ENCODE data around the gene CERS4.
"Not testable (repeated sequence)": the region's sequence is repeated elsewhere in the genome, so short reads cannot be mapped to it uniquely, and the experiment has no call there.

The CERS4 gene

DNA sequence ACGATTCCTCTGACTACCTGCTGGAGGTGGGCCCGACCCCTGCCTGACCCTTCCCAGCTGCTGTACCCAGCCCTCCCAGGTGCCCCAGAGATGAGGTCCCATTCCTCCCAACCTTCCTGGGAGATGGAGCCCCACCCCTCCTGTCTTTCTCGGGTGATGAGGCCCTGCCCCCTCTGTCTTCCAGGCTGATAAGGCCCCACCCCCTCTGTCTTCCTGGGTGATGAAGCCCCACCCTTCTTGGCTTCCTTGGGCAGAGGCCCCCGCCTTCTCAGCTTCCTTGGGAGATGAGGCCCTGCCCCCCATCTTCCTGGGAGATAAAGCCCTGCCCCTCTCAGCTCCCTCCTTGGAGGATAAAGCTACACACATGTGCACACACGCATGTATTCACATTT is 47.9 kb downstream of the CERS4 start:
- peak; percentile 24 to 36 for DNase-seq
- no peak for TF ChIP-seq GATA1 (IDR thresholded peaks at IDR 0.05; ENCODE audit: low read depth, low read length)
- no peak for TF ChIP-seq POLR2A (IDR thresholded peaks at IDR 0.05; ENCODE audit: low read length)

DNA sequence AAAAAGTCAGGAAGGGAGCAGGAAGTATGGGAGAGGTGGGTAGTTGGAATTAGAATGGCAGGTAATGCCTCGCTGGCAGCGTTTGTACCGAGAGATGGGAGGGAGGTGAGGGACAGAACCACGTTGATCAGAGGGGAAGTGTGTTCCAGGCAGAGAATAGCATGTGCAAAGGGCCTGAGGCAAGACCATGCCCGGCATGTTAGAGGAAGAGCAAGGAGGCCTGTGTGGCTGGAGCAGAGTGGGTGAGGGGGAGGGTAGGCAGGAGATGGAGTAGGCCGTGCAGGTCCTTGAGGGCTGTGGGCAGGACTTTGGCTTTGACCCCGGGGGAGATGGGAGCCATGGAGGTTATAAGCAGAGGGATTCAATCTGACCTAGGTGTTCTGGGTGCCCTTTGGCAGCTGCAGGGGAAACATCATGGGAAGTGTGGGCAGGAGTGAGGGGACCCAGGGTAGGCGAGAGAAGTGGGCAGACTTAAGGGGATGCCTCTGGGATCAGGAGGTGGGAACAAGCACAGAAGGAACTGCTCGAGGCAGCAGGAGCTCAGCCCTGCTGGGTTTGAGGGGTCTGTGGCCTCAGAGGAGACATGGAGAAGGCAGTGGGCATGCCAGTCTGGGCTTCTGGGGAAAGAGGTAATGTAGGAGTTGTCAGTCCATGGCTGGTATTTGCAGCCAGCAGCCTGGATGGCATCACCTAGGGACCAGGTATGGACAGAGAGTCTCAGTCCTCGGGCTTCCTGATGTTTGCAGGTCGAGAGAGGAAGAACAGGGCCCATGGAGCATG is 50.2 kb downstream of the CERS4 start:
- no peak for DNase-seq

DNA sequence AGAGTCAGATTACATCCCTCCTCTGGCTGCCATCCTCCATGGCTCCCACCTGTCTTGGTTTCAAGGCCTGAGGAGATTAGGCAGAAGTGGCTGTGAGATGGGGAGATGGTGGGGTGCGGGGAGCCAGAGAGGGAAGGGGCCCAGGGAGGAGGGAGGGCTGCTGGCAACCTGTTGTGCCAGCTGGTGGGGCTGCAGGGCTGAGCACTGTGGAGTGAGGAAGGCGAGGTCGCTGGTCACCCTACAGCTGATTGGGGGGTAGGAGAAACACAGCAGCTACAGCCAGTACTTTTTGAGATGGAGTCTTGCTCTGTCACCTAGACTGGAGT is 50.7 kb downstream of the CERS4 start:
- no peak for TF ChIP-seq POLR2A (IDR thresholded peaks at IDR 0.05; ENCODE audit: low read length)
- TF ChIP-seq GATA1 (IDR thresholded peaks at IDR 0.05; ENCODE audit: low read depth, low read length), result no peak

More for the DNA sequence above, 50.2 kb downstream of the CERS4 start:
- TF ChIP-seq GATA1 (IDR thresholded peaks at IDR 0.05; ENCODE audit: low read depth, low read length), result no peak
- no peak for TF ChIP-seq POLR2A (IDR thresholded peaks at IDR 0.05; ENCODE audit: low read length)

DNA sequence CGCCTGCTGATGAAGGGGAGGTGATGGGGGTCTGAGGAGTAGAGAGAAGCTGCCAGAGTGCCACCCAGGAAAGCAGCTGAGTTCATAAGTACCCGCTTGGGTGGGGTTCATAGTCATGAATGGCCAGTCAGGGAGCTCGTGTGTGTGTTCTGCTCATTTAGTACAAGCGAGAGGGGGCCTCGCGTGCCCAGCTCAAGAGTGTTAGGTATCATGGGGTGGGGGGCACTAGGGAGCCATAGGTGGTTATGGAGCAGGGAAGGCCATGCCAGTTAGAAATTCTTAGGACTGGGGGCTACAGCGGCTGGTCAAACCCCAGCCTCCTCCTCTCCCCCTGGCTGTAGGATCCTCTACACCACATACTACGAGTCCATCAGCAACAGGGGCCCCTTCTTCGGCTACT is 52.2 kb downstream of the CERS4 start:
- no peak for DNase-seq
- TF ChIP-seq GATA1 (IDR thresholded peaks at IDR 0.05; ENCODE audit: low read depth, low read length) (no peak), POLR2A (IDR thresholded peaks at IDR 0.05; ENCODE audit: low read length) (no peak)

More for the DNA sequence above, 50.7 kb downstream of the CERS4 start:
- no peak for DNase-seq

DNA sequence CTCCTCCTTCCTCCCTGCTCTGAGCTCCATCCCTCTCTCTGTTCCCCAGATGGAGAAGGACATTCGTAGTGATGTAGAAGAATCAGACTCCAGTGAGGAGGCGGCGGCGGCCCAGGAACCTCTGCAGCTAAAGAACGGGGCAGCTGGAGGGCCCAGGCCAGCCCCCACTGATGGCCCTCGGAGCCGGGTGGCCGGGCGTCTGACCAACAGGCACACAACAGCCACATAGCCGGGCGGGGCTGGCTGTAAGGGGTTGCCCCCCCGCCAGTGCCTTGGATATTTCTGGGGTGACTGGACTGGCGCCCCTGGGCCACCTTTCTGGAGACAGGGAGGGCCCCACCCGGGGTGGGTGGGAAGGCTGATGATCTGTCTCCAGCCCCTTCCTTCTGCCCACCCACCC is 52.7 kb downstream of the CERS4 start:
- no peak for DNase-seq

DNA sequence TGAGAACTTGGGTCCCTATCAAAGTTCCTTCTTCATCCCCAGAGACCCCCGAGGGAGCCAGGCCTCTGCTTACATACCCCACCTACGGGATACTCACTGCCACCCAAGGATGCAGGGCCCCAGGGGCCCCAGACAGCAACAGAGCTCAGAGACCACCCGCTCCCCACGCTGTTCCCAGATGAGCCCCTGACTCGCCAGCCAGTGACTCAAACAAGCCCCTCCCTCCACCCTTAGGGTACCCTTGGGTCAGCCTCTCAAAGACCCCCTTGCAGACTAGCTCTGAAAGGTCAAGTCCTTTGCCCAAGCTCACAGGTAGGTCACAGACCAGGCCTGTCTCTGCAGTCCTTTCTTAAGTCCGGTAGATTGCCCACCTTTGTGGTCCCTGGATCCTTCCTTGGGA is 53.3 kb downstream of the CERS4 start:
- DNase-seq, result no peak
- TF ChIP-seq POLR2A (IDR thresholded peaks at IDR 0.05; ENCODE audit: low read length), result no peak
- no peak for TF ChIP-seq GATA1 (IDR thresholded peaks at IDR 0.05; ENCODE audit: low read depth, low read length)

More for the DNA sequence above, 52.7 kb downstream of the CERS4 start:
- TF ChIP-seq GATA1 (IDR thresholded peaks at IDR 0.05; ENCODE audit: low read depth, low read length) (no peak), POLR2A (IDR thresholded peaks at IDR 0.05; ENCODE audit: low read length) (no peak)

DNA sequence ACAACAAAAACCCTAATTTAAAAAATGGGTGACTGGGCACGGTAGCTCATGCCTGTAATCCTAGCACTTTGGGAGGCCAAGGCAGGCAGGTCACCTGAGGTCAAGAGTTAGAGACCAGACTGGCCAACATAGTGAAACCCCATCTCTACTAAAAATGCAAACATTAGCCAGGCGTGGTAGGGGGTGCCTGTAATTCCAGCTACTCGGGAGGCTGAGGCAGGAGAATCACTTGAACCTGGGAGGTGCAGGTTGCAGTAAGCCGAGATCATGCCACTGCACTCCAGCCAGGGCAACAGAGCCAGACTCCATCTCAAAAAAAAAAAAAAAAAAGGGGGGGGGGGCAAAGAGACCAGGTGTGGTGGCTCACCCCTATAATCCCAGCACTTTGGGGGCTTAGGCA is 55.1 kb downstream of the CERS4 start:
- DNase-seq, result not testable (repeated sequence)

DNA sequence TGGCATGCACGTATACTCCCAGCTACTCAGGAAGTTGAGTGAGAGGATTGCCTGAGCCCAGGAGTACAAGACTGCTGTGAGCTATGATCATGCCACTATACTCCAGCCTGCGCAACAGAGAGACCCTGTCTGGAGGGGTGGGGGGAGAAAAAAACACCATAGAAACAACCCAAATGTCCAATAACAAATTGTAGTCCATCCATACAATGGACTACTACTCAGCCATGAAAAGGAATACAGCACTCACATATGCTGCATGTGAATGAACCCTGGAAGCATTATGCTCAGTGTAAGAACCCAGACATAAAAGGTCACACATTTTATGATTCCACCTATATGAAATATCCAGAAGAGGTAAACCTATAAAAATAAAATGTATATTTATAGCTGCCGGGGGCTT is 56.7 kb downstream of the CERS4 start:
- no peak for DNase-seq
- no peak for TF ChIP-seq GATA1 (IDR thresholded peaks at IDR 0.05; ENCODE audit: low read depth, low read length)
- TF ChIP-seq POLR2A (IDR thresholded peaks at IDR 0.05; ENCODE audit: low read length), result no peak

DNA sequence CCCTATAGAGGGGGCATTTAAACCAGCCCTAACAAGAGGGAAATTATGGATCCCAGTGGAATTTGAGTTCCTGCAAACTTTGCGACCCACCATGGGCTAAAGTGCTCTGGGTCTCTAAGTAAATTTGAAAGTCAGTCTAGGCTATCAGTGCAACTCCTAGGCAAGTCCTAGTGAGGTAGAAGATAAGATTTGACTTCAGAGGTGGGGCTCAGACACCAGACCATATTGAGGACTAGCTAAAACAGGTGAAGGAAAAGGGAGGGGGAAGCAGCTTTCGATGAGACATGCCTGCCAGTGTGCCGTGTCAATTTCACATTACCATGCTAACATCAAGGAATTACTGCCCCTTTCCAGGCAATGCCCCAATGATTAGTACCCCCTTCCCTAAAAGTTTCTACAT is 60.6 kb downstream of the CERS4 start:
- no peak for DNase-seq
- TF ChIP-seq GATA1 (IDR thresholded peaks at IDR 0.05; ENCODE audit: low read depth, low read length), result no peak
- no peak for TF ChIP-seq POLR2A (IDR thresholded peaks at IDR 0.05; ENCODE audit: low read length)

DNA sequence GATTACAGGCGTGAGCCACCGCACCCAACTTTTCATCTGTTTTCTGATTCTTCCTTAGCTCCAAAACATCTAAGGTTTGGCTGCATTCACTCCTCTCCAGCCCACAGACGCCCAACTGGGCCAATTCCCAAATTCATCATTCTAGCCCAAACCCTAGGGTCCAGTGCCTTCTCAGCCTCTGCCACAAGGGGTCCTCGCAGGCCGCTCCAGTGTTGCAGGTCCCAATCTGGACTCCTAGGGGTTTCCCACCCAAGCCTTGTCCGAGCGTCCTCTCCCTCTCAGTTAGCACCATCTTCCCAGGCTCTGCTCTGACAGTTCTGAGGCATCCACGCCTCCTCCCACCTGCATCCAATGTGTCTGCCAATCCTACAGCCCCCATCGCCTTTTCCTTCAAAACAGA is 67.3 kb downstream of the CERS4 start:
- not testable (repeated sequence) for DNase-seq

DNA sequence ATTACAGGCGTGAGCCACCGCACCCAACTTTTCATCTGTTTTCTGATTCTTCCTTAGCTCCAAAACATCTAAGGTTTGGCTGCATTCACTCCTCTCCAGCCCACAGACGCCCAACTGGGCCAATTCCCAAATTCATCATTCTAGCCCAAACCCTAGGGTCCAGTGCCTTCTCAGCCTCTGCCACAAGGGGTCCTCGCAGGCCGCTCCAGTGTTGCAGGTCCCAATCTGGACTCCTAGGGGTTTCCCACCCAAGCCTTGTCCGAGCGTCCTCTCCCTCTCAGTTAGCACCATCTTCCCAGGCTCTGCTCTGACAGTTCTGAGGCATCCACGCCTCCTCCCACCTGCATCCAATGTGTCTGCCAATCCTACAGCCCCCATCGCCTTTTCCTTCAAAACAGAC is 82.2 kb downstream of the CERS4 start:
- DNase-seq, result not testable (repeated sequence)

DNA sequence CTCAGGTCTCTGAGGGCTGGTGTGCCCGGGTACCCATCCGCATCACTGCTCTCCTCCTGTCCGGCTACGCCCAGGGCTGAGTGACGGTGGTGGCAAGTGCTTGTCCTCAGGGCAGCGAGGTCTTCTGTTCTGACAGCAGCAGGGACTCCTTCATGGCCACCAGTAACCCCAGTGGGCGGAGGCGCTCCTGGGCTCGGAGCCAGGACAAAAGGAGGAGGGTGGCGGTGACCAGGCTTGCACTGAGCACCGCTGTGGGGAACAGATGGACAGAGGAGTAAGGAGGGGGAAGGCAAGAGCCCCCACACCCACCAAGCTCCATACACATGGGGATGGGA is 93.2 kb downstream of the CERS4 start:
- TF ChIP-seq POLR2A (IDR thresholded peaks at IDR 0.05; ENCODE audit: low read length) (no peak), GATA1 (IDR thresholded peaks at IDR 0.05; ENCODE audit: low read depth, low read length) (no peak)
- peak; percentile 80 to 83 for DNase-seq

DNA sequence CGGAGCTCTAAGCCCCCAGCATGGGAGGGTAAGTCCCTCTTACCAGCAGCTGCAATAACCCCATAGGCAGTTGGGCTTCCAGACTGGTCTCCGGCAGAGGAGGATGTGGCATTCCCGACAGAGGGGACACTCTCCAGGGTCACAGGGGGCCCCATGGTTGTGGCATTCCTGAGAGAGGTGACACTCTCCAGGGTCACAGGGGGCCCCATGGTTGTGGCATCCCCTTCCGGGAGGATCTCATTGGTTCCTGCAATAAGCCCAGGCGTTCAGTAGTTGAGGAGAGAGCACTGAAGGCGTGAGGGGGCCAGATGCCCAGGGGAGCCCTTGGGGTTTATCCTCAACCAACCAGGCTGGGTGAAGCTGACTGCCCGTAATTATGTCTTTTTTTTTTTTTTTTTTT is 93.6 kb downstream of the CERS4 start:
- no peak for TF ChIP-seq POLR2A (IDR thresholded peaks at IDR 0.05; ENCODE audit: low read length)
- no peak for TF ChIP-seq GATA1 (IDR thresholded peaks at IDR 0.05; ENCODE audit: low read depth, low read length)
- DNase-seq, result no peak

DNA sequence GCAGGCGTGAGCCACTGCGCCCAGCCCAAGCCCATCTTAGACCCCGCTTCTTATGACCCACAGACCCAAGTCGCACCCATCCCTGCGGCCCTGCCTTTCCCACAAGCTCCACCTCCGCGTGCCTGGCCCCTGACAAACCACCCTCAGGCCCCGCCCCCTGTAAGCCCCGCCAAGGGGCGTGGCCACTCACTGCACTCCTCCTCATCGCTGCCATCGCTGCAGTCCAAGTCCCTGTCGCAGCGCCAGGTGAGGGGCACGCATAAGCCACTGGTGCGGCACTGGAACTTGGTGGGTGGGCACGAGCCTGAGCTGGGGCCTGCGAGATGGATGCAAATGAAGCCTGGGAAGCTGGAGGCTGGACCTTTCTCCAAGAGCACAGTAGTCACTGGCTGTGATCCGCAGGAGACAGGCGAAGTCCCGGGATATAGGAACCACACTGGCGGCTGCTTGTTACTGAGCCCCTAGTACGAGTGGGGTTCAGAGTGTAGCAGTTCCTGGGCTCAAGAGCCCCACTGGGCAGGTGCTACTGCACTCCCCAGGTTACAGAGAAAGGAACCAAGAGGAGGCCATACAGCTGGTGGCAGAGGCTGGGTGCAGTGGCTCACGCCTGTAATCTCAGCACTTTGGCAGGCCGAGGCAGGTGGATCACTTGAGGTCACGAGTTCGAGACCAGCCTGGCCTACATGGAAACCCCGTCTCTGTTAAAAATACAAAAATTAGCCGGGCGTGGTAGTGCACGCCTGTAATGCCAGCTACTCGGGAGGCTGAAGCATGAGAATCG is 95.9 kb downstream of the CERS4 start:
- DNase-seq, result peak; percentile 46 to 48
- TF ChIP-seq GATA1 (IDR thresholded peaks at IDR 0.05; ENCODE audit: low read depth, low read length) (no peak), POLR2A (IDR thresholded peaks at IDR 0.05; ENCODE audit: low read length) (no peak)

DNA sequence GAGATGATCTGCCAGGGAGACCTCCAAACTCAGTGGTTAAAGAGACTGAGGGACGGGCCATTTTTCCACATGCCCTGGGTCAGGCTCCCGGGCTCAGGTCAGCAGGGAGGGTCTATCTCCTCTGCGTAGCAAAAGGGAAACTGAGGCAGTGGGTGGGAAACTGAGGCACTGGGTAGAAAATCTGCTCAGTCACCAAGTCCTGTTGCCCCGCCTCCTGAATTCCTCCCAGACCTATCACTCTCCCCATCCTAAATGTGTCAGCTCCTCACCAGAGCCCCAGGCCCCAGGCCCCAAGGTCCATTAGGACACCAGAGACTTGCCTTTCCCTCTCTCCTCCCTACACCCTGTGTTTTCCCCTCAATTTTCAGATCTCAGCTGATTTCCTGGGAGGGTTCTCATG is 96.6 kb downstream of the CERS4 start:
- TF ChIP-seq POLR2A (IDR thresholded peaks at IDR 0.05; ENCODE audit: low read length), result no peak
- no peak for DNase-seq
